SK-N-SH (cell line): ENCODE results near the gene AGBL2.

Source experiments
- EZH2phosphoT487 ChIP-seq: fragments of 200-600 bp; sonication (generic); IDR thresholded peaks from 2 replicates; pipeline ENCODE4 v1.6.1; 2017; ENCODE audit warnings: low read depth, mixed run types, mild to moderate bottlenecking, antibody characterized with exemption, moderate library complexity, borderline replicate concordance
- NFIC ChIP-seq: IDR thresholded peaks from 2 replicates; pipeline ENCODE4 v1.4.0; 2012; ENCODE audit warnings: borderline replicate concordance
- POLR2AphosphoS5 ChIP-seq: IDR thresholded peaks from 2 replicates; pipeline ENCODE4 v1.6.1; 2012; ENCODE audit warnings: low read depth, low read length
- RAD21 ChIP-seq: IDR thresholded peaks from 2 replicates; pipeline ENCODE4 v1.6.1; 2012; ENCODE audit warnings: mild to moderate bottlenecking, low read length
- RCOR1 ChIP-seq: fragments of 150-350 bp; IDR thresholded peaks from 2 replicates; pipeline ENCODE4 v1.6.1; 2017; ENCODE audit warnings: antibody characterized with exemption, low read length
- YY1 ChIP-seq: IDR thresholded peaks from 2 replicates; pipeline ENCODE4 v1.4.0; 2012; ENCODE audit warnings: low read depth, mild to moderate bottlenecking
- TF ChIP-seq, protein P1 (sequence below): fragments of 200-600 bp; sonication (generic); IDR thresholded peaks from 2 replicates; pipeline ENCODE4 v1.6.1; 2017; ENCODE audit warnings: antibody characterized with exemption, mild to moderate bottlenecking, moderate library complexity
- TF ChIP-seq, protein P2 (sequence below): IDR thresholded peaks from 2 replicates; pipeline ENCODE4 v1.4.0; 2012; ENCODE audit warnings: low read depth, borderline replicate concordance
- TF ChIP-seq, protein P3 (sequence below): IDR thresholded peaks from 2 replicates; pipeline ENCODE4 v1.4.0; 2012; ENCODE audit warnings: low read depth
- TF ChIP-seq, protein P4 (sequence below): IDR thresholded peaks from 2 replicates; pipeline ENCODE4 v1.6.1; 2012; ENCODE audit warnings: mild to moderate bottlenecking, low read depth, low read length, moderate library complexity

DNA sequence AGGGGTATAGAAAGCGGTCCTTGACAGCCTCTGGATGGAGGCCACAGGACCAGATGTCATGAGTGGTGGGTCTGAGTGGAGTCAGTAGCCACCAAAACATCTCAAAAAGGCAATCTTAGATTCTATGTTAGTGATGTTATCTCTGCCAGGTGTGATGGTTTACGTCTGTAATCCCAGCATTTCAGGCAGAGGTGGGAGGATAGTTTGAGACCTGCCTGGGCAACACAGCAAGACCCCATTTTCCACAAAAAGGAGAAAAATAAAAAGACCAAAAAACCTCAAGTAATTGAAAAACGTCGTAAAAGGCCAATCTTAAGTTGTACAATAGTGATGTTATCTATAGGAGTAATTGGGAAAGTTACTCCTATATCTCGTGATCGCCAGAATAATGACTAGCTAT is 69.2 kb downstream of the AGBL2 start:
- TF ChIP-seq, protein P1, sequence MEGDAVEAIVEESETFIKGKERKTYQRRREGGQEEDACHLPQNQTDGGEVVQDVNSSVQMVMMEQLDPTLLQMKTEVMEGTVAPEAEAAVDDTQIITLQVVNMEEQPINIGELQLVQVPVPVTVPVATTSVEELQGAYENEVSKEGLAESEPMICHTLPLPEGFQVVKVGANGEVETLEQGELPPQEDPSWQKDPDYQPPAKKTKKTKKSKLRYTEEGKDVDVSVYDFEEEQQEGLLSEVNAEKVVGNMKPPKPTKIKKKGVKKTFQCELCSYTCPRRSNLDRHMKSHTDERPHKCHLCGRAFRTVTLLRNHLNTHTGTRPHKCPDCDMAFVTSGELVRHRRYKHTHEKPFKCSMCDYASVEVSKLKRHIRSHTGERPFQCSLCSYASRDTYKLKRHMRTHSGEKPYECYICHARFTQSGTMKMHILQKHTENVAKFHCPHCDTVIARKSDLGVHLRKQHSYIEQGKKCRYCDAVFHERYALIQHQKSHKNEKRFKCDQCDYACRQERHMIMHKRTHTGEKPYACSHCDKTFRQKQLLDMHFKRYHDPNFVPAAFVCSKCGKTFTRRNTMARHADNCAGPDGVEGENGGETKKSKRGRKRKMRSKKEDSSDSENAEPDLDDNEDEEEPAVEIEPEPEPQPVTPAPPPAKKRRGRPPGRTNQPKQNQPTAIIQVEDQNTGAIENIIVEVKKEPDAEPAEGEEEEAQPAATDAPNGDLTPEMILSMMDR: no peak
- TF ChIP-seq EZH2phosphoT487 (no peak), YY1 (no peak), POLR2AphosphoS5 (no peak), RAD21 (no peak), RCOR1 (no peak), NFIC (no peak)
- TF ChIP-seq, protein P2, sequence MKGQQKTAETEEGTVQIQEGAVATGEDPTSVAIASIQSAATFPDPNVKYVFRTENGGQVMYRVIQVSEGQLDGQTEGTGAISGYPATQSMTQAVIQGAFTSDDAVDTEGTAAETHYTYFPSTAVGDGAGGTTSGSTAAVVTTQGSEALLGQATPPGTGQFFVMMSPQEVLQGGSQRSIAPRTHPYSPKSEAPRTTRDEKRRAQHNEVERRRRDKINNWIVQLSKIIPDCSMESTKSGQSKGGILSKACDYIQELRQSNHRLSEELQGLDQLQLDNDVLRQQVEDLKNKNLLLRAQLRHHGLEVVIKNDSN: no peak
- TF ChIP-seq, protein P3, sequence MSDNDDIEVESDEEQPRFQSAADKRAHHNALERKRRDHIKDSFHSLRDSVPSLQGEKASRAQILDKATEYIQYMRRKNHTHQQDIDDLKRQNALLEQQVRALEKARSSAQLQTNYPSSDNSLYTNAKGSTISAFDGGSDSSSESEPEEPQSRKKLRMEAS: no peak
- TF ChIP-seq, protein P4, sequence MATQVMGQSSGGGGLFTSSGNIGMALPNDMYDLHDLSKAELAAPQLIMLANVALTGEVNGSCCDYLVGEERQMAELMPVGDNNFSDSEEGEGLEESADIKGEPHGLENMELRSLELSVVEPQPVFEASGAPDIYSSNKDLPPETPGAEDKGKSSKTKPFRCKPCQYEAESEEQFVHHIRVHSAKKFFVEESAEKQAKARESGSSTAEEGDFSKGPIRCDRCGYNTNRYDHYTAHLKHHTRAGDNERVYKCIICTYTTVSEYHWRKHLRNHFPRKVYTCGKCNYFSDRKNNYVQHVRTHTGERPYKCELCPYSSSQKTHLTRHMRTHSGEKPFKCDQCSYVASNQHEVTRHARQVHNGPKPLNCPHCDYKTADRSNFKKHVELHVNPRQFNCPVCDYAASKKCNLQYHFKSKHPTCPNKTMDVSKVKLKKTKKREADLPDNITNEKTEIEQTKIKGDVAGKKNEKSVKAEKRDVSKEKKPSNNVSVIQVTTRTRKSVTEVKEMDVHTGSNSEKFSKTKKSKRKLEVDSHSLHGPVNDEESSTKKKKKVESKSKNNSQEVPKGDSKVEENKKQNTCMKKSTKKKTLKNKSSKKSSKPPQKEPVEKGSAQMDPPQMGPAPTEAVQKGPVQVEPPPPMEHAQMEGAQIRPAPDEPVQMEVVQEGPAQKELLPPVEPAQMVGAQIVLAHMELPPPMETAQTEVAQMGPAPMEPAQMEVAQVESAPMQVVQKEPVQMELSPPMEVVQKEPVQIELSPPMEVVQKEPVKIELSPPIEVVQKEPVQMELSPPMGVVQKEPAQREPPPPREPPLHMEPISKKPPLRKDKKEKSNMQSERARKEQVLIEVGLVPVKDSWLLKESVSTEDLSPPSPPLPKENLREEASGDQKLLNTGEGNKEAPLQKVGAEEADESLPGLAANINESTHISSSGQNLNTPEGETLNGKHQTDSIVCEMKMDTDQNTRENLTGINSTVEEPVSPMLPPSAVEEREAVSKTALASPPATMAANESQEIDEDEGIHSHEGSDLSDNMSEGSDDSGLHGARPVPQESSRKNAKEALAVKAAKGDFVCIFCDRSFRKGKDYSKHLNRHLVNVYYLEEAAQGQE: no peak
